SK-N-SH (cell line): Measurements from ENCODE around the gene SNAI3. TPM values are rescaled to one million over a fixed set of nuclear protein-coding genes. Genes with fewer than 3 reads are reported as not detected.
"Not testable (repeated sequence)": the region's sequence is repeated elsewhere in the genome, so short reads cannot be mapped to it uniquely, and the experiment has no call there.

Source experiments
- CTCF ChIA-PET: fragments of 300-600, 350-600 bp; formaldehyde crosslinking; extraction: SDS; loops from one replicate; lab custom pipeline; 2021; lab: Yijun Ruan, JAX
- POLR2A ChIA-PET: fragments of 350-600 bp; sonication (Branson Sonifier 250); formaldehyde crosslinking; extraction: SDS; loops from one replicate; lab custom pipeline; 2020; ENCODE audit warnings: antibody characterized with exemption, inconsistent platforms; lab: Yijun Ruan, JAX
- DNase-seq: peaks from one replicate; pipeline ENCODE4 v3.0.0; 2012
- H2AFZ ChIP-seq: fragments of 200-600 bp; sonication (generic); 2 replicates; pipeline ENCODE4 v1.8.1; 2016; ENCODE audit warnings: antibody characterized with exemption, mild to moderate bottlenecking, low read depth
- H3F3A ChIP-seq: fragments of 200-600 bp; sonication (generic); replicated peaks from 2 replicates; pipeline ENCODE3; 2016; ENCODE audit warnings: antibody characterized with exemption, mild to moderate bottlenecking; ENCODE audit not compliant: insufficient read depth
- H3K27ac ChIP-seq, 2 experiments: fragments of 200-500 bp in 1 of 2; fragments of 200-600 bp in 1 of 2; sonication (Bioruptor generic) in 1 of 2; sonication (generic), shearing (Covaris generic) in 1 of 2; 2 replicates each; pipeline versions ENCODE4 v1.5.1 to v1.6.1; 2014 to 2016; ENCODE audit warnings: low read depth in 2 of 2, inconsistent platforms in 1 of 2, low read length in 1 of 2, mild to moderate bottlenecking in 1 of 2, mixed read lengths in 1 of 2
- H3K27me3 ChIP-seq: fragments of 200-600 bp; sonication (generic), shearing (Covaris generic); 2 replicates; pipeline ENCODE4 v1.6.1; 2016; ENCODE audit warnings: mixed run types; ENCODE audit not compliant: insufficient read depth
- H3K36me3 ChIP-seq, 2 experiments: fragments of 200-500 bp in 1 of 2; fragments of 200-600 bp in 1 of 2; sonication (Bioruptor generic) in 1 of 2; sonication (generic) in 1 of 2; replicated peaks in 1 of 2; 2 replicates each; pipeline versions ENCODE3 to v1.5.1; 2014 to 2016; ENCODE audit warnings: low read length in 1 of 2, mild to moderate bottlenecking in 1 of 2; ENCODE audit not compliant: insufficient read depth in 2 of 2, control insufficient read depth in 1 of 2
- H3K4me1 ChIP-seq, 2 experiments: fragments of 200-500 bp in 1 of 2; fragments of 200-600 bp in 1 of 2; sonication (Bioruptor generic) in 1 of 2; sonication (generic), shearing (Covaris generic) in 1 of 2; 2 replicates each; pipeline versions ENCODE4 v1.5.1 to v1.6.1; 2014 to 2016; ENCODE audit warnings: low read depth in 1 of 2, low read length in 1 of 2, mixed run types in 1 of 2; ENCODE audit not compliant: insufficient read depth in 2 of 2, control insufficient read depth in 1 of 2
- H3K4me2 ChIP-seq: fragments of 200-600 bp; sonication (generic), shearing (Covaris generic); 2 replicates; pipeline ENCODE4 v1.6.1; 2017; ENCODE audit warnings: mixed run types
- H3K4me3 ChIP-seq, 2 experiments: fragments of 200-500 bp in 1 of 2; fragments of 200-600 bp in 1 of 2; sonication (Bioruptor generic) in 1 of 2; sonication (generic), shearing (Covaris generic) in 1 of 2; 2 replicates each; pipeline versions ENCODE4 v1.5.1 to v1.8.1; 2014 to 2016; ENCODE audit warnings: low read depth in 2 of 2, inconsistent platforms in 1 of 2, low read length in 1 of 2, mild to moderate bottlenecking in 1 of 2, mixed read lengths in 1 of 2, moderate library complexity in 1 of 2
- H3K79me2 ChIP-seq: fragments of 200-600 bp; sonication (generic); 2 replicates; pipeline ENCODE4 v1.8.1; 2017; ENCODE audit warnings: mild to moderate bottlenecking; ENCODE audit not compliant: insufficient read depth
- H3K9ac ChIP-seq: fragments of 200-600 bp; sonication (generic); 2 replicates; pipeline ENCODE4 v1.6.1; 2017; ENCODE audit warnings: mixed run types
- H3K9me2 ChIP-seq: fragments of 200-600 bp; sonication (generic); 2 replicates; pipeline ENCODE4 v1.6.1; 2017; ENCODE audit warnings: mixed run types
- H3K9me3 ChIP-seq: fragments of 200-600 bp; sonication (generic); 2 replicates; pipeline ENCODE4 v1.6.1; 2017; ENCODE audit warnings: mixed run types, mild to moderate bottlenecking, moderate library complexity
- H4K20me1 ChIP-seq: fragments of 200-600 bp; sonication (generic); 2 replicates; pipeline ENCODE4 v1.6.1; 2017; ENCODE audit warnings: mild to moderate bottlenecking, mixed run types; ENCODE audit not compliant: insufficient read depth
- ELF1 ChIP-seq: IDR thresholded peaks from 2 replicates; pipeline ENCODE4 v1.4.0; 2012
- EP300 ChIP-seq, 2 experiments: IDR thresholded peaks; 2 replicates each; pipeline versions ENCODE4 v1.4.0 to v1.6.1; 2012; ENCODE audit warnings: borderline replicate concordance in 1 of 2, low read depth in 1 of 2, low read length in 1 of 2
- FOXM1 ChIP-seq: IDR thresholded peaks from 2 replicates; pipeline ENCODE4 v1.4.0; 2012; ENCODE audit warnings: low read depth, mild to moderate bottlenecking
- GATA2 ChIP-seq: sonication (generic); formaldehyde crosslinking; IDR thresholded peaks from 2 replicates; pipeline ENCODE4 v1.5.0; 2020; ENCODE audit warnings: mild to moderate bottlenecking, missing genetic modification reagents
- IRF3 ChIP-seq: fragments of 150-350 bp; IDR thresholded peaks from 2 replicates; pipeline ENCODE4 v1.6.1; 2016; ENCODE audit warnings: mild to moderate bottlenecking, low read depth, low read length
- JUND ChIP-seq: IDR thresholded peaks from 2 replicates; pipeline ENCODE4 v1.4.0; 2012
- MAX ChIP-seq: IDR thresholded peaks from 2 replicates; pipeline ENCODE4 v1.4.0; 2012; ENCODE audit warnings: low read depth
- NRF1 ChIP-seq: IDR thresholded peaks from 2 replicates; pipeline ENCODE4 v1.6.1; 2012; ENCODE audit warnings: low read depth, mild to moderate bottlenecking, low read length
- RCOR1 ChIP-seq: fragments of 150-350 bp; IDR thresholded peaks from 2 replicates; pipeline ENCODE4 v1.6.1; 2017; ENCODE audit warnings: antibody characterized with exemption, low read length
- REST ChIP-seq: IDR thresholded peaks from 2 replicates; pipeline ENCODE4 v1.6.1; 2012; ENCODE audit warnings: mild to moderate bottlenecking, low read depth, low read length, moderate library complexity
- RFX5 ChIP-seq: IDR thresholded peaks from 2 replicates; pipeline ENCODE4 v1.6.1; 2012; ENCODE audit warnings: mild to moderate bottlenecking, improper control_type of control experiment, low read length
- RXRA ChIP-seq: IDR thresholded peaks from 2 replicates; pipeline ENCODE4 v1.4.0; 2012; ENCODE audit warnings: low read depth, mild to moderate bottlenecking, borderline replicate concordance
- SMC3 ChIP-seq: IDR thresholded peaks from 2 replicates; pipeline ENCODE4 v1.6.1; 2012; ENCODE audit warnings: low read depth, low read length, improper control_type of control experiment
- USF2 ChIP-seq: fragments of 150-350 bp; IDR thresholded peaks from 2 replicates; pipeline ENCODE4 v1.6.1; 2017; ENCODE audit warnings: antibody characterized with exemption, low read length, low read depth, borderline replicate concordance
- WGBS: methylation state at CpG from one replicate; pipeline ENCODE4 v1.1.6; 2017; ENCODE audit warnings: low lambda C conversion rate; 5-methylcytosine and 5-hydroxymethylcytosine counted together
- polyA plus RNA-seq, 3 experiments: library from polyadenylated mRNA; depleted of rRNA; stranded (reverse); fragments of >200 nt; gene quantifications; 2 replicates each; pipeline ENCODE4 v1.2.3, GENCODE V29; 2012

SNAI3 gene
- polyA plus RNA-seq, 1 of the 3 experiments (the other 2 are of a cell fraction): 0.03 TPM

- Histone ChIP-seq H2AFZ (no peak overlapping the region), H4K20me1 (no peaks in the 10 kb centered on the region), H3K9ac (no peak overlapping the region), H3K79me2 (no peaks in the 10 kb centered on the region), H3K4me3 (no peak overlapping the region), H3K27me3 (no peaks in the 10 kb centered on the region), H3K9me2 (no peaks in the 10 kb centered on the region), H3K4me2 (no peak overlapping the region), H3K27ac (no peak overlapping the region), H3K9me3 (no peaks in the 10 kb centered on the region), H3K36me3 (peaks cover 0 to 3% of the 10 kb centered on the region in 2 experiments), H3K4me1 (no peaks in the 10 kb centered on the region; a peak in 1 of 4 replicates), H3F3A (no peaks in the 10 kb centered on the region)
- WGBS: 85% methylated on average over 17 of the region's 23 CpGs
- POLR2A ChIA-PET: interaction anchor here (0.7 kb wide), 1 partner anchor 40 kb away, joined by 4 read pairs; no protein-coding TSS in a partner anchor
- no peak for DNase-seq
- CTCF ChIA-PET: interaction anchor here (0.7 to 2.7 kb wide), 6 partner anchors 8 to 65 kb away, joined by 3 to 12 read pairs (median 4); no protein-coding TSS in a partner anchor
- TF ChIP-seq IRF3: no peak
- no peak for TF ChIP-seq MAX
These were observed 14.5 kb downstream of the SNAI3 start for GRCh38 chr16:88671806-88672205.

GRCh38 chr16:88669980-88670379 is 16.3 kb downstream of the SNAI3 start:
- ChIA-PET CTCF (interaction anchor here (1.4 to 1.8 kb wide), 2 partner anchors 15 to 108 kb away, joined by 3 to 4 read pairs; no protein-coding TSS in a partner anchor), POLR2A (no interaction called here)
- H3K4me2 ChIP-seq: no peak overlapping the region
- H3K27ac ChIP-seq: no peak overlapping the region
- no peaks in the 10 kb centered on the region for H3F3A ChIP-seq
- H3K4me1 ChIP-seq: no peaks in the 10 kb centered on the region; a peak in 1 of 4 replicates
- H2AFZ ChIP-seq: no peak overlapping the region
- no peak for DNase-seq
- no peaks in the 10 kb centered on the region for H3K79me2 ChIP-seq
- H4K20me1 ChIP-seq: no peaks in the 10 kb centered on the region
- H3K9me2 ChIP-seq: no peaks in the 10 kb centered on the region
- no peaks in the 10 kb centered on the region for H3K27me3 ChIP-seq
- H3K4me3 ChIP-seq: no peak overlapping the region
- peaks cover 0 to 3% of the 10 kb centered on the region in 2 experiments for H3K36me3 ChIP-seq
- H3K9me3 ChIP-seq: no peaks in the 10 kb centered on the region
- H3K9ac ChIP-seq: no peak overlapping the region
- 90% methylated on average over 10 of the region's 10 CpGs for WGBS
- TF ChIP-seq EP300 (IDR thresholded peaks at IDR 0.05; ENCODE audit: borderline replicate concordance in 1 of 2, low read depth in 1 of 2, low read length in 1 of 2) (no peak), MAX (no peak), SMC3 (no peak), NRF1 (no peak), GATA2 (CRISPR knock-in tag) (no peak), RXRA (no peak), JUND (no peak), RFX5 (no peak), REST (no peak), FOXM1 (no peak), ELF1 (no peak), USF2 (no peak), RCOR1 (no peak)

- H3K36me3 ChIP-seq, H3K27me3 ChIP-seq, H3K4me3 ChIP-seq, H3K79me2 ChIP-seq, H3K4me2 ChIP-seq, H4K20me1 ChIP-seq, H3K4me1 ChIP-seq, H3K27ac ChIP-seq, H3K9me3 ChIP-seq, H3F3A ChIP-seq, DNase-seq, H3K9ac ChIP-seq, H2AFZ ChIP-seq, H3K9me2 ChIP-seq, POLR2A ChIA-PET: not testable (repeated sequence)
- WGBS: 88% methylated on average over 8 of the region's 8 CpGs
- CTCF ChIA-PET: interaction anchor here (1.4 to 1.8 kb wide), 2 partner anchors 16 to 108 kb away, joined by 3 to 4 read pairs; no protein-coding TSS in a partner anchor
These were observed 16.8 kb downstream of the SNAI3 start for GRCh38 chr16:88669493-88669892.
